ENCODE results near the gene MYRIP. TPM values are rescaled to one million over a fixed set of nuclear protein-coding genes. Genes with fewer than 3 reads are reported as not detected.

MYRIP gene
- total and polyA plus RNA-seq, 10 of the 15 experiments (the other 5 are each of a cell fraction or from before 2014, with no cell fraction given), result 0.03 to 0.08 (median 0.04) TPM; not detected in 6

DNA sequence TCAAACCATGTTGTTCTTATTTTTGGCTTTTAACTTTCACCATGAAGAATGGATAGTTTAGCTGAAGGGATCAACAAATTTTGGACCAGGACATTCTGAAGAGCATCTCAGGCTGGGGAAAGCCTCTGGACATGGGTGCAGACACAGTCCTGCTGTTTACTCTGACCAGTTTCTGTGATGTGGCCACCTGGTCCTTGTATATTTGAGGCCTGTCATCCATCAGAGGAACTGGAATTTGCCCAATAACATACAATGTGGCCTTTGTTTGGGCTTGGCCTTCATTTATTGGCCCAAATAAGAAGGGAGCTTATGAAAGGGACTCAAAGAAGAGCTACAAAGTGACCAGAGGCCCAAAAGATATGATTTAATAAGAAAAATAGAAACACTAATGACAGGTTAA lies 127.9 kb downstream of the MYRIP start:
- no TSS peak for BruUV-seq (replicated peaks)
- FAIRE-seq (no peak), DNase-seq (ENCODE audit: low read depth, low spot score) (no peak), ATAC-seq (no peak)
- H3K4me3 ChIP-seq, result no peak overlapping the region
- H3K9ac ChIP-seq (ENCODE audit: control insufficient read depth, insufficient read depth, low read length), result no peak overlapping the region
- intact Hi-C loops (cut with micrococcal nuclease; ENCODE audit: unreplicated experiment) (no loop called here), in situ Hi-C loops (cut with MboI) (no loop called here)
- no peaks in the 10 kb centered on the region for H3K36me3 ChIP-seq (ENCODE audit: control insufficient read depth in 2 of 2, insufficient read depth in 2 of 2, low read length in 1 of 2)
- no peaks in the 10 kb centered on the region for H3K4me1 ChIP-seq (ENCODE audit: control insufficient read depth, insufficient read depth, low read length)
- CTCF ChIA-PET, result no interaction called here
- POLR2A ChIA-PET, result no interaction called here
- H3K4me2 ChIP-seq (ENCODE audit: control insufficient read depth, insufficient read depth), result no peak overlapping the region
- no peaks in the 10 kb centered on the region for H3K9me3 ChIP-seq (replicated peaks; ENCODE audit: control insufficient read depth, insufficient read depth, low read length)
- TF ChIP-seq, protein P1, sequence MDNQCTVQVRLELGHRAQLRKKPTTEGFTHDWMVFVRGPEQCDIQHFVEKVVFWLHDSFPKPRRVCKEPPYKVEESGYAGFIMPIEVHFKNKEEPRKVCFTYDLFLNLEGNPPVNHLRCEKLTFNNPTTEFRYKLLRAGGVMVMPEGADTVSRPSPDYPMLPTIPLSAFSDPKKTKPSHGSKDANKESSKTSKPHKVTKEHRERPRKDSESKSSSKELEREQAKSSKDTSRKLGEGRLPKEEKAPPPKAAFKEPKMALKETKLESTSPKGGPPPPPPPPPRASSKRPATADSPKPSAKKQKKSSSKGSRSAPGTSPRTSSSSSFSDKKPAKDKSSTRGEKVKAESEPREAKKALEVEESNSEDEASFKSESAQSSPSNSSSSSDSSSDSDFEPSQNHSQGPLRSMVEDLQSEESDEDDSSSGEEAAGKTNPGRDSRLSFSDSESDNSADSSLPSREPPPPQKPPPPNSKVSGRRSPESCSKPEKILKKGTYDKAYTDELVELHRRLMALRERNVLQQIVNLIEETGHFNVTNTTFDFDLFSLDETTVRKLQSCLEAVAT (IDR thresholded peaks at IDR 0.05), result no peak
- TF ChIP-seq STAT3 (IDR thresholded peaks at IDR 0.05; ENCODE audit: low read depth, low read length) (no peak), CHD4 (IDR thresholded peaks at IDR 0.05) (no peak), RAD51 (IDR thresholded peaks at IDR 0.05) (no peak), MEF2A (IDR thresholded peaks at IDR 0.05; ENCODE audit: insufficient read depth, low read depth, low read length) (no peak), TCF3 (IDR thresholded peaks at IDR 0.05; ENCODE audit: borderline replicate concordance, insufficient read depth, low read depth, low read length) (no peak), PAX8 (IDR thresholded peaks at IDR 0.05) (no peak), NR2F1 (conservative IDR thresholded peaks at IDR 0.05) (no peak), ZNF24 (IDR thresholded peaks at IDR 0.05) (no peak), GABPA (IDR thresholded peaks at IDR 0.05; ENCODE audit: low read depth) (no peak), STAT1 (conservative IDR thresholded peaks at IDR 0.05) (no peak)
- TF ChIP-seq, protein P2, sequence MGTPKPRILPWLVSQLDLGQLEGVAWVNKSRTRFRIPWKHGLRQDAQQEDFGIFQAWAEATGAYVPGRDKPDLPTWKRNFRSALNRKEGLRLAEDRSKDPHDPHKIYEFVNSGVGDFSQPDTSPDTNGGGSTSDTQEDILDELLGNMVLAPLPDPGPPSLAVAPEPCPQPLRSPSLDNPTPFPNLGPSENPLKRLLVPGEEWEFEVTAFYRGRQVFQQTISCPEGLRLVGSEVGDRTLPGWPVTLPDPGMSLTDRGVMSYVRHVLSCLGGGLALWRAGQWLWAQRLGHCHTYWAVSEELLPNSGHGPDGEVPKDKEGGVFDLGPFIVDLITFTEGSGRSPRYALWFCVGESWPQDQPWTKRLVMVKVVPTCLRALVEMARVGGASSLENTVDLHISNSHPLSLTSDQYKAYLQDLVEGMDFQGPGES (IDR thresholded peaks at IDR 0.05), result no peak
- H2AFZ ChIP-seq (ENCODE audit: control insufficient read depth, low read depth, low read length), result no peak overlapping the region
- RAD21 ChIA-PET (ENCODE audit: unreplicated experiment), result no interaction called here
- no peaks in the 10 kb centered on the region for H4K20me1 ChIP-seq (ENCODE audit: control insufficient read depth, insufficient read depth)
- no peaks in the 10 kb centered on the region for H3K27me3 ChIP-seq (replicated peaks in 1 of 2; ENCODE audit: control insufficient read depth in 2 of 2, insufficient read depth in 2 of 2, low read length in 1 of 2)
- SMC1A ChIA-PET (ENCODE audit: uncharacterized antibody, unreplicated experiment), result interaction anchor here (1.4 kb wide), 1 partner anchor 31 kb away, joined by 4 read pairs; no protein-coding TSS in a partner anchor
- H3K79me2 ChIP-seq (ENCODE audit: control insufficient read depth, insufficient read depth, low read length), result no peaks in the 10 kb centered on the region
- no peak overlapping the region for H3K27ac ChIP-seq (ENCODE audit: control insufficient read depth, insufficient read depth)

All from GM12878 (cell line).